Measurements from ENCODE around the gene SYNGR2.
A peak's percentile ranks its signal among the peaks of the same experiment; 100 is the strongest.

SYNGR2 gene

DNA sequence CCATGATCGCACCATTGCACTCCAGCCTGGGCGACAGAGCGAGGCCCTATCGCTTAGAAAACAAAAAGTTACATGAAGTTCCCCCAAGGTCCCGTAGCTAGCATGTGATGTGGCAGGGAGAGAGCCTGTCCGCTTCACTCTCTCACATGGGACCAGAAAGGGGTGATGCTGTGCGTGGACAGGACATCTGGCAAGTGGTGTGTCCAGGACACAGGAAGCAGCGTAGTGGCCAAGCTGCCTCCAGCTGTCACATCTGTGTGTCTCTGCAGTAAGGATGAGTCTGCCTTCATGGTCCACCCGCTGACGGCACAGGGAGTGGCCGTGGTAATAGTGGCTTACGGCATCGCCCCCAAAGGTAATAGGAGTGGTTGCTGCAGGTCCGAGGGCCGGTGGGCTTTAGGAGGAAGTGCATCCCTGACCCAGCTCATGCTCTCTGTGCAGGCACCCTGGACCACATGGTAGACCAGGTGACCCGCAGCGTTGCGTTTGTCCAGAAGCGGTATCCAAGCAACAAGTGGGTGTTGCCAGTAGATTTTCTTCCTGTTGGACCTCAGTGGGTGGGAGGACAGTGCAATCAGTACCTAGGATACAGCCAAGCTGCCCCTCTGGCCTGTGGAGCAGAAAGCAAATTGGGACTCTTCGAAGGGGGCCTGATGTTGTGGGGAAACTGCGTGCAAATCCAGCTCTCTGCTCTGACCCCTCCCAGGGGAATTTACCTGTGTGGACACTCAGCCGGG is 36.2 kb downstream of the SYNGR2 start:
- no peak for DNase-seq (ENCODE audit: low read depth)

DNA sequence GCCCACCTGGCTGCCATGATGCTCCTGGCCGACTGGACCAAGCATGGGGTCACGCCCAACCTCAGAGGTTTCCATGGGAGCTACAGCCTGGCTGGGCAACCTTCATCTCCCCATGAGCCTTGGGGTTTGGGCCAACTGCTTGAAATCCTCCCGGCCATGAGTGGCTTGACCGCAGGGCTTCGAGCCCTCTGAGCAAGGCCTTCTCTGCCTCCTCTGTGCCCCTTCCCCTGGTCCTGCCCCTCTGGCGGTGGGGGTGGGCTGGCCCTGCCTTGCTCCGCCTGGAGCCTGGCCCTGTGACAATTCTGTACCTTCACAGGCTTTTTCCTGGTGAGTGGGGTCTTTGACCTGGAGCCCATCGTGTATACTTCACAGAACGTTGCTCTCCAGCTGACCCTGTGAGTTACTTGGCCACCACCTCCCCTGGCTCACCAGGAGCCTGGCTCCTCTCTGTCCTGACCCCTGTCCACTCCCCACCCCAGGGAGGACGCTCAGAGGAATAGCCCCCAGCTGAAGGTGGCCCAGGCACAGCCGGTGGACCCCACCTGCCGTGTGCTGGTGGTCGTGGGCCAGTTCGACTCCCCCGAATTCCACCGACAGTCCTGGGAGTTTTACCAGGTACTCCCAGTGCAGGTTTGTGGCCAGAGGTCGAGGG is 36.9 kb downstream of the SYNGR2 start:
- no peak for DNase-seq (ENCODE audit: low read depth)

DNA sequence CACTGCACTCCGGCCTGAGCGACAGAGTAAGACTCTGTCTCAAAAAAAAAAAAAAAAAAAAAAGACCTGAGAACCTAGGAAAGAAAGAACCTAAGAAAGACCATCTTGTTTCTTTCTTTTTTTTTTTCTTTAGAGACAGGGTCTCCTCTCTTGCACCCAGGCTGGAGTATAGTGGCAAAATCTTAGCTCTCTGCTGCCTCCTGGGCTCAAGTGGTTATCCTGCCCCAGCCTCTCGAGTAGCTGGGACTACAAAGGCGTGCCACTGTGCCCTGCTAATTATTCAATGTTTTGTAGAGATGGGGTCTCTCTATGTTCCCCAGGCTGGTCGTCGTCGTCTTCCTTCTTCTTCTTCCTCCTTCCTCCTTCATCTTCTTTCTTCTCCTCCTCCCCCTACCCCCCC is 37.9 kb downstream of the SYNGR2 start:
- no peak for DNase-seq (ENCODE audit: low read depth)

DNA sequence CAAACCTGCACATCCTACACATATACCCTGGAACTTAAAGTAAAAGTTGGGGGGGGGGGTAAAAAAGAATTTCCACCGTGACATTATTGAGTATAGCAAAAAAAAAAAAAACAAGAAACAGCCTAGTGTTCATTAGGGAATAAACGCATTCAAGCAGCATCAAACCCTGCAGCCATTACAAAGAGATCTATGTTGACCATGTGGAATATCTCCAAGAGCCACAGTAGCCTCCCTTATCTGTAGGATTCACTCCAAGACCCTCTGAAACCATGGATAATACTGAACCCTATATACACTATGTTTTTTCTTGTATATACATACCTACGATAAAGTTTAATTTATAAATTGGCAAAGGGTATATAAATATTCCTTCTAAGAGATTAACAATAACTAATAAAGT is 40.1 kb downstream of the SYNGR2 start:
- DNase-seq (ENCODE audit: low read depth), result no peak

DNA sequence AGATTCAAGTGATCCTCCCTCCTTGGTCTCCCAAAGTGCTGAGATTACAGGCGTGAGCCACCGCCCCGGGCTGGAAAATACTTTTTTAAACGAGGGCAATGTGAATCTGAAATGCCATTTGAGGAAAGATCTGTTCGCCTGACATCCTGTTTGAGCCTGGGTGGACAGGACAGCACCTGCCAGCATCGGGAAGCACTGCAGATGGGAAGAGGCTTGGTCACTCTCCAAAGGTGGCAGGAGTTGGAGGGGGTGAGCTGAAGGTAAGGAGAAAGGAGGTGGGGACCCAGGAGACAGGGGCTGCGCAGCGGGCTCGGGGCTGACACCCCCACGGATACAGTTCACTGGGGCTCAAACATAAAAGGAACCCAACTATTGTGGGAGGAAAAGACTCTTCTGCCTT is 41.7 kb downstream of the SYNGR2 start:
- no peak for DNase-seq (ENCODE audit: low read depth)

DNA sequence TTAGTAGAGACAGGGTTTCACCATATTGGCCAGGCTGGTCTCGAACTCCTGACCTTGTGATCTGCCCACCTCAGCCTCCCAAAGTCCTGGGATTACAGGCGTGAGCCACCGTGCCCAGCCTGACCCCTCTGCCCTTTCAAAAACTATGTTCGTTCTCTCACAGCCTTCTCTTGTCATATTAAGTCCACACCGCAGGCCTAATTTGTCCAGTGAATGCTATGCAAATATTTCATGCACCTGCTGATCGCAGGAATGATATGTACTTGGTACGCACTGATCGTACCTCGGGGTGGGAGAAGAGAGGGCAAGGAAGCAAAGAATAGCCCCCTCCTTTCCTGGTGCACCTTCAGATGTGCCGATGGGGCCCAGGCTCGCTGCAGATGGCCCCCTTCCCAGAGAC is 42.7 kb downstream of the SYNGR2 start:
- DNase-seq (ENCODE audit: low read depth), result no peak

DNA sequence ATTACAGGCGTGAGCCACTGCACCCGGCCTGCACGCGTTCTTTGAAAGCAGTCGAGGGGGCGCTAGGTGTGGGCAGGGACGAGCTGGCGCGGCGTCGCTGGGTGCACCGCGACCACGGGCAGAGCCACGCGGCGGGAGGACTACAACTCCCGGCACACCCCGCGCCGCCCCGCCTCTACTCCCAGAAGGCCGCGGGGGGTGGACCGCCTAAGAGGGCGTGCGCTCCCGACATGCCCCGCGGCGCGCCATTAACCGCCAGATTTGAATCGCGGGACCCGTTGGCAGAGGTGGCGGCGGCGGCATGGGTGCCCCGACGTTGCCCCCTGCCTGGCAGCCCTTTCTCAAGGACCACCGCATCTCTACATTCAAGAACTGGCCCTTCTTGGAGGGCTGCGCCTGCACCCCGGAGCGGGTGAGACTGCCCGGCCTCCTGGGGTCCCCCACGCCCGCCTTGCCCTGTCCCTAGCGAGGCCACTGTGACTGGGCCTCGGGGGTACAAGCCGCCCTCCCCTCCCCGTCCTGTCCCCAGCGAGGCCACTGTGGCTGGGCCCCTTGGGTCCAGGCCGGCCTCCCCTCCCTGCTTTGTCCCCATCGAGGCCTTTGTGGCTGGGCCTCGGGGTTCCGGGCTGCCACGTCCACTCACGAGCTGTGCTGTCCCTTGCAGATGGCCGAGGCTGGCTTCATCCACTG is 45.8 kb downstream of the SYNGR2 start, which contains the start of gene BIRC5:
Gene BIRC5 (plus strand): TSS at position 238 of the 690 bp plus-strand sequence. CDS start 64 bp downstream, at position 302.
- peak; percentile 86 for DNase-seq (ENCODE audit: low read depth)

DNA sequence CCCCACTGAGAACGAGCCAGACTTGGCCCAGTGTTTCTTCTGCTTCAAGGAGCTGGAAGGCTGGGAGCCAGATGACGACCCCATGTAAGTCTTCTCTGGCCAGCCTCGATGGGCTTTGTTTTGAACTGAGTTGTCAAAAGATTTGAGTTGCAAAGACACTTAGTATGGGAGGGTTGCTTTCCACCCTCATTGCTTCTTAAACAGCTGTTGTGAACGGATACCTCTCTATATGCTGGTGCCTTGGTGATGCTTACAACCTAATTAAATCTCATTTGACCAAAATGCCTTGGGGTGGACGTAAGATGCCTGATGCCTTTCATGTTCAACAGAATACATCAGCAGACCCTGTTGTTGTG is 46.3 kb downstream of the SYNGR2 start:
- DNase-seq (ENCODE audit: low read depth), result no peak

DNA sequence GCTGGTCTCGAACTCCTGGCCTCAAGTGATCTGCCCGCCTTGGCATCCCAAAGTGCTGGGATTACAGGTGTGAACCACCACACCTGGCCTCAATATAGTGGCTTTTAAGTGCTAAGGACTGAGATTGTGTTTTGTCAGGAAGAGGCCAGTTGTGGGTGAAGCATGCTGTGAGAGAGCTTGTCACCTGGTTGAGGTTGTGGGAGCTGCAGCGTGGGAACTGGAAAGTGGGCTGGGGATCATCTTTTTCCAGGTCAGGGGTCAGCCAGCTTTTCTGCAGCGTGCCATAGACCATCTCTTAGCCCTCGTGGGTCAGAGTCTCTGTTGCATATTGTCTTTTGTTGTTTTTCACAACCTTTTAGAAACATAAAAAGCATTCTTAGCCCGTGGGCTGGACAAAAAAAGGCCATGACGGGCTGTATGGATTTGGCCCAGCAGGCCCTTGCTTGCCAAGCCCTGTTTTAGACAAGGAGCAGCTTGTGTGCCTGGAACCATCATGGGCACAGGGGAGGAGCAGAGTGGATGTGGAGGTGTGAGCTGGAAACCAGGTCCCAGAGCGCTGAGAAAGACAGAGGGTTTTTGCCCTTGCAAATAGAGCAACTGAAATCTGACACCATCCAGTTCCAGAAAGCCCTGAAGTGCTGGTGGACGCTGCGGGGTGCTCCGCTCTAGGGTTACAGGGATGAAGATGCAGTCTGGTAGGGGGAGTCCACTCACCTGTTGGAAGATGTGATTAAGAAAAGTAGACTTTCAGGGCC is 51.2 kb downstream of the SYNGR2 start:
- DNase-seq (ENCODE audit: low read depth), result no peak

All from stimulated activated CD8-positive, alpha-beta memory T cell treated with anti-CD3 and anti-CD28 coated beads, Interleukin-4, amount 100 ng/mL, for 24 hours (primary cell).